Measurements from ENCODE around the gene HDAC1. TPM values are rescaled to one million over a fixed set of nuclear protein-coding genes. Genes with fewer than 3 reads are reported as not detected.

The HDAC1 gene
- total and polyA plus RNA-seq, 2 of the 13 experiments (the other 11 are each of a cell fraction or from before 2014, with no cell fraction given) = 93.5 to 189 TPM

GRCh38 chr1:32350785-32351398, 59.0 kb downstream of the HDAC1 start (continued):
- TF ChIP-seq NFKBIZ (CRISPR knock-in tag; IDR thresholded peaks at IDR 0.05) (peak; percentile 61), ISX (CRISPR knock-in tag; conservative IDR thresholded peaks at IDR 0.05) (no peak), PRPF4 (IDR thresholded peaks at IDR 0.05; ENCODE audit: low read depth, low read length, poor library complexity, severe bottlenecking) (no peak), ZNF251 (CRISPR knock-in tag; IDR thresholded peaks at IDR 0.05) (no peak), ZBTB40 (IDR thresholded peaks at IDR 0.05) (no peak), ZBTB40 (CRISPR knock-in tag; IDR thresholded peaks at IDR 0.05) (peak; percentile 20; the same call in 1 of the 2 replicates), CCDC6 (CRISPR knock-in tag; IDR thresholded peaks at IDR 0.05) (peak; percentile 77; the same call in 1 of the 2 replicates), ZNF276 (CRISPR knock-in tag; IDR thresholded peaks at IDR 0.05; ENCODE audit: low read depth) (no peak), ZSCAN12 (CRISPR knock-in tag; IDR thresholded peaks at IDR 0.05) (0 out of 2 replicates have a peak, but pooled peaks have one; percentile 49), NFE2L2 (IDR thresholded peaks at IDR 0.05; ENCODE audit: low read length) (no peak), TAF15 (IDR thresholded peaks at IDR 0.05; ENCODE audit: low read depth, low read length, poor library complexity, severe bottlenecking) (no peak), NR2F6 (IDR thresholded peaks at IDR 0.05) (no peak), NR2F6 (CRISPR knock-in tag; IDR thresholded peaks at IDR 0.05) (peak; percentile 59), SALL1 (CRISPR knock-in tag; IDR thresholded peaks at IDR 0.05) (peak; percentile 61)
- TF ChIP-seq, protein P1, sequence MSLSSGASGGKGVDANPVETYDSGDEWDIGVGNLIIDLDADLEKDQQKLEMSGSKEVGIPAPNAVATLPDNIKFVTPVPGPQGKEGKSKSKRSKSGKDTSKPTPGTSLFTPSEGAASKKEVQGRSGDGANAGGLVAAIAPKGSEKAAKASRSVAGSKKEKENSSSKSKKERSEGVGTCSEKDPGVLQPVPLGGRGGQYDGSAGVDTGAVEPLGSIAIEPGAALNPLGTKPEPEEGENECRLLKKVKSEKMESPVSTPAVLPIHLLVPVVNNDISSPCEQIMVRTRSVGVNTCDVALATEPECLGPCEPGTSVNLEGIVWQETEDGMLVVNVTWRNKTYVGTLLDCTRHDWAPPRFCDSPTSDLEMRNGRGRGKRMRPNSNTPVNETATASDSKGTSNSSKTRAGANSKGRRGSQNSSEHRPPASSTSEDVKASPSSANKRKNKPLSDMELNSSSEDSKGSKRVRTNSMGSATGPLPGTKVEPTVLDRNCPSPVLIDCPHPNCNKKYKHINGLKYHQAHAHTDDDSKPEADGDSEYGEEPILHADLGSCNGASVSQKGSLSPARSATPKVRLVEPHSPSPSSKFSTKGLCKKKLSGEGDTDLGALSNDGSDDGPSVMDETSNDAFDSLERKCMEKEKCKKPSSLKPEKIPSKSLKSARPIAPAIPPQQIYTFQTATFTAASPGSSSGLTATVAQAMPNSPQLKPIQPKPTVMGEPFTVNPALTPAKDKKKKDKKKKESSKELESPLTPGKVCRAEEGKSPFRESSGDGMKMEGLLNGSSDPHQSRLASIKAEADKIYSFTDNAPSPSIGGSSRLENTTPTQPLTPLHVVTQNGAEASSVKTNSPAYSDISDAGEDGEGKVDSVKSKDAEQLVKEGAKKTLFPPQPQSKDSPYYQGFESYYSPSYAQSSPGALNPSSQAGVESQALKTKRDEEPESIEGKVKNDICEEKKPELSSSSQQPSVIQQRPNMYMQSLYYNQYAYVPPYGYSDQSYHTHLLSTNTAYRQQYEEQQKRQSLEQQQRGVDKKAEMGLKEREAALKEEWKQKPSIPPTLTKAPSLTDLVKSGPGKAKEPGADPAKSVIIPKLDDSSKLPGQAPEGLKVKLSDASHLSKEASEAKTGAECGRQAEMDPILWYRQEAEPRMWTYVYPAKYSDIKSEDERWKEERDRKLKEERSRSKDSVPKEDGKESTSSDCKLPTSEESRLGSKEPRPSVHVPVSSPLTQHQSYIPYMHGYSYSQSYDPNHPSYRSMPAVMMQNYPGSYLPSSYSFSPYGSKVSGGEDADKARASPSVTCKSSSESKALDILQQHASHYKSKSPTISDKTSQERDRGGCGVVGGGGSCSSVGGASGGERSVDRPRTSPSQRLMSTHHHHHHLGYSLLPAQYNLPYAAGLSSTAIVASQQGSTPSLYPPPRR (CRISPR knock-in tag; IDR thresholded peaks at IDR 0.05; ENCODE audit: borderline replicate concordance) = 0 out of 2 replicates have a peak, but pooled peaks have one; percentile 42

Measured in HepG2 (cell line).